Stimulated activated CD8-positive, alpha-beta memory T cell treated with anti-CD3 and anti-CD28 coated beads, Interleukin-7, amount 100 ng/mL, for 48 hours (primary cell): ENCODE measurements around the gene PHLDA2.
"Not testable (repeated sequence)": the region's sequence is repeated elsewhere in the genome, so short reads cannot be mapped to it uniquely, and the experiment has no call there.

Experiments used
- DNase-seq, 2 donors: peaks; one replicate each; pipeline ENCODE4 v3.0.0-alpha.2; 2020; ENCODE audit warnings: low read depth in 1 of 2; ENCODE audit errors: extremely low read depth in 1 of 2

Gene PHLDA2

DNA sequence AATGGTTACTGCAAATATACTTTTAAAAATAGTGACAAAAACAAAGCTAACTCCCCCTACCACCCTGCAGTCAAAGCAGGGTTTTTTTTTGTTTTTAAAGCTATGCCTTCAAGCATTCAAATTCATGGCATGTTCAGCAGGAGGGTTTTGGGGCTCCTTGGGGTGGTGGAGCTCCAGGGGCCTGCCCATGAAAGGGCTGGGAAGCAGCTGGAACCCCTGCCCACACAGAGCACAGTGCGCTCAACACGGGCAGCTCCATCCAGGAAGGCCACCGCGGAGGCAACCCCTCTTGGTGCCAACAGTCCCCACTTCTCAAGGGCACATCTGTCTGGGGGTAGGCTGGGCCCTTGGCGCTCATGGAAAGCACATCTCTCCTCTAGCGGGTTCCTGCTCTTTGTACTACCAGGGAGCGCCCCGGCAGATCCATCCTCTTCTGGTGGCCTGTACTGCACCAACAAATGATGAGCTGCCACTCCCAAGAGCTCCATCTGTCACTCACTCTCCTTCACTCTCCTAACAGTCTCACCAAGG lies 16.6 kb upstream of the PHLDA2 start:
- no peak for DNase-seq

DNA sequence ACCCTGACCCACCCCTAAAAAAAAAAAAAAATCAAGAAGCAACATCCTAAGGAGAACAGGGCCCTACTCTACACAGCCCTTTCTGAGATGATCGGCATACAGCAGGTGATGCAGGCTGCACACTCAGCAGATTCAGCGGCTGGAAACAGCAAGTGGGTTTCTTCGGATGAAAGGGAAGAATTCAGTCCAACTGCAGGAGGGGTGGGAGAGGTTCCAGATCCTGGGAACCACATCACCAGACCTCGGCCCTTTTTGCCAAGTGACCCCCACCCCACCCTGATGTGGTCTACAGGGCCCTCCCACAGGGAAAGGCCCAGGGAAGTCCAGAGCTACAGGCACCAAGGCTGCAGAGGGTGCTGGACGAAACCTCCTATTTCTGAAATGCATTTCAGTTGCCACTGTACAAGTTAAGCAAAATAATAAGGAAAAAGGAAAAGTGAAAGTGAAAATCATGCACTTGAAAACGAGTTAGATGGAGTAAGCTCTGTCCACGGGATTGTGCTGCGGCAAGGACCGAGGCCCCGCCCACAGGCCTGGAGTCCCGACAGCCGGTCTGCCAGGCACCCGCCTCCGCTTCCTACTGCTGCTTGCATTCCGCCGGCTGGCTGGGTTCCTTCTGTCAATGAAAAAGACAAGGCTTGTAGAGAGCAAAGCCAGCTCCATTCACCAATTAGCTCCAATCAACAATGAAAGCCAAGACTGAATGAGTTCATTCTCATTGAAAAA lies 16.0 kb upstream of the PHLDA2 start:
- no peak for DNase-seq

DNA sequence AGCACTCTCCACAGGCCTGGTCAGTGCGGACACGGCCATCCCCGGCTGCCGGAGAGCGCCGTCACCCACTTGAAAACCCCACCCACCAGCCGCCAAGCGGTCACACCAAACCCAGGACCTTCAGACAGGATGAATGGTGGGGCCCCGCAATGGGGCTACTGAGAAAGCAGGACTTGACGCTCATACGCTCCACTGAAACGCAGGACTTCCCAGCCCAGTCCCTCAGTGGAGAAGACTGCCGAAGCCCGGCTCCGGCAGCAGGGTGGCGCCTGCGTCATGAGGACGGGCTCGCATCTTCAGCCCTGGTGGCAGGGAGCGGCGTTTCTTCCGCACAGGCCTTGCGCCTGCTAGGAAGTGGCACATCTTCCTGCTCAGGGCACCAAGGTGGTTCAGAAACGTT lies 15.3 kb upstream of the PHLDA2 start:
- DNase-seq, result no peak

DNA sequence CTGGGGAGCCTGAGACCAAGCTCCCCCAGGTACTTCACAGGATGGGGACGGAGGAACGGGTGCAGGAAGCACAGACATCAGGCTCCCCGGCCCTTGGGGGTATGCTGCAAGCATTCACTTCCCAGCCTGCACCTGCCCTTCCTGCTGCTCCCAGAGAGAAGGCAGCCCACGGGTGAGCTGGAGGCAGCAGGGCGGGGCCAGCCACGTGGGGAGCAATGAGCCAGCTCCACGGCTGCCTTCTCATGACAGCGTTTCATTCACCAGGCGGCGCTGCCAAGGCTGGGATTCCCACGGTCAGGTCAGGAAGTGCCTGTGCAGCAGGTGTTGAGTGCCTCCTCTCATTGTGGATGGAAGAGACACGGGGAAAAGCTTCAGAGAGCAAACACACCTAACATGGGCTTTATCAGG lies 14.5 kb upstream of the PHLDA2 start:
- DNase-seq, result no peak

DNA sequence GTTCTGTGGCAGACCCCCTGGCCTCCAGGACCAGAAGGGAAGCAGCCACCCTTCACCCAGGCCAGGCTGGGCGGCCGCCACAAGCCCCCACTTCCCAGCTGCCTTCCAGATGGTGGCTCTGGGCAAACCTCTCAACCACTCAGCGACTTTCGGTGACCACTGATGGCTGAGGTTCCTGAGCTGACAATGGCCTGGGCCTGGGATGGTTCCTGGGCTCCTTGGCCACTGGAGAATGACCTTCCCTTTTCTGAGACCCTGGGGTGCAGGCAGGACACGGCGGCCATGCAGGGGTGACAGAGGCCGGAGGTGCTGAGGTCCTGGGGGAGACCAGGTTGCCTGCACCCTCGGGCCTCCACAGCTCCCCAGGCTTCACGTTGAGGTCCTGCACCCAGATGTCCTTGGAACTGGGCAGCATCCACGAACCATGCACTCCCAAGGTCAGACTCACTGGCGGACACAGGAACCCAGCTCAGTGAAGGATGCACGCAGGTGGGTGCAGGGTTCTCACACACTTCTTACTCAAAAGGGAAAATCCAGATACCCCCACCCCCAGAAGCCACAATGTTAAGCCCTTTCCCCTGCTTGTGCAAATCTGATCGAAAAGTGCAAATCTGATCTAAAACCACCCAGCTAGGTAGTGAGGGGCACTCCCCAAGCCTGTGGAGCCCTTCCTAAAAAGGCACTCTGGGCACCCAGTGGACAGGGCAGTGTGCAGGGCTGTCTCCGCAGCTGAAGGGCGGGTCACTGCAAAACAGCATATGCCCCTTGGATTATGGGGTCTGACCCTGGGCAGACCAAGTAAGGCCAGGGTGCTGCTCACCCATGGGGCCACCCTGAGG lies 13.9 kb upstream of the PHLDA2 start:
- DNase-seq, result no peak

DNA sequence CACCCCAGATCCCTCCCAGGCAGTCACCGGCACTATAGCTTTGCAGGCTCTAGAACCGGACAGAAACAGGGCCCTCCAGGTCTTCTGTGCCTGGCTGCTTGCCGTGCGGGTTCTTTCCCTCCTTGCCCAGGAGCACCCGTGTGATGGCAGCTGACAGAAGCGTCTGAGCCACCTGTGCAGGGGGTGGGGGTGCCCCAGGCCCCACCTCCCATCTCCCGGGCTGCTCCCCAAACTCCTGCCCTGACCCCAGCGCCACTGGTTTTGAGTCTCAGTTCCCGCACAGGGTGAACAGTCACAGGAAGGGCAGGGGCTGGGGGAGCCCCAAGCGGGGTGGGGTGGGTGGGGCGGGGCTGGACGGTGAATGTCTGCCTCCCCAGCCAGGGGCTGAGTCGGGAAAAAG lies 13.2 kb upstream of the PHLDA2 start:
- no peak for DNase-seq

DNA sequence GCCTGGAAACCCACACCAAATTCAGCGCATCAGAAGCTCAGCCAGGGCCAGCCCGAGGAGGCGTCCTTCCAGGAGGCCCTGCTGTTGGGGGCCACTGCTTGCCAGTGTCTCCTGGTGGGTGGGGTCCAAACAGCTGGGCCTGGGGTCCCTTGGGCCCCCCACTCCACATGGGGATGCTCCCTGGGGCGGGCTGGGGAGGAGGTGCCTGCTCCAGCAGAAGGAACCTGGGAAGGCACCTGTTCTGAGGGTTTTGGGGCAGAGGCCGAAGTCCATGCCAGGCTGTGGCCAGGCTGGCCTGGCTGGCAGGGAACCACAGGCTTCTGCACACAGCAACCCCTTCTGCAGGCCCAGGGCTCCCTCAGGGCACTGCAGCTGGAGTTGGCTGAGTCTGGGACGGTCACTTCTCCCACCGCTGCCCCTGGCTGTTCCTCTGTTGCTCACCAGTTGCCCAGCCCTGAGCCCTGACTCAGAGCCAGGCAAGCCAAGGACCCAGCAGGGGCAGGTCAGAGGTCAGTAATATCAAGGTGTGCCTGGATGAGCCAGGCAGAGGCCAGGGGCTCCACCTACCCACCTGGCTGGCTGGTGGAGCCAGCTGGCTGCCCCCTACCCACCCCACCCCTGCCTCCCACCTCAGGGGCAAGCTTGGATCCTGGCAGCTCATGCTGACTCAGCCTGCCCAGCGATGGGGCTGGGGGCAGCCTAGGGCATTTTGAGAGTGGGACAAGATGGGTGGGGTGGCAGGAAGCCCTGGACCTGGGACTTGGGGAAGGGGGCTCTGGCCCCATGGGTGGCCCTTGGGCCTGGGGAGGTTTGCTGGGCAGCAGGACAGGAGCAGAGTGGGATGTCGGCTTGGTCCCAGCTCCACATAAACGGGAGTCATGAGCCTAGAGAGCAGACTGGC lies 12.0 kb upstream of the PHLDA2 start:
- DNase-seq, result no peak

DNA sequence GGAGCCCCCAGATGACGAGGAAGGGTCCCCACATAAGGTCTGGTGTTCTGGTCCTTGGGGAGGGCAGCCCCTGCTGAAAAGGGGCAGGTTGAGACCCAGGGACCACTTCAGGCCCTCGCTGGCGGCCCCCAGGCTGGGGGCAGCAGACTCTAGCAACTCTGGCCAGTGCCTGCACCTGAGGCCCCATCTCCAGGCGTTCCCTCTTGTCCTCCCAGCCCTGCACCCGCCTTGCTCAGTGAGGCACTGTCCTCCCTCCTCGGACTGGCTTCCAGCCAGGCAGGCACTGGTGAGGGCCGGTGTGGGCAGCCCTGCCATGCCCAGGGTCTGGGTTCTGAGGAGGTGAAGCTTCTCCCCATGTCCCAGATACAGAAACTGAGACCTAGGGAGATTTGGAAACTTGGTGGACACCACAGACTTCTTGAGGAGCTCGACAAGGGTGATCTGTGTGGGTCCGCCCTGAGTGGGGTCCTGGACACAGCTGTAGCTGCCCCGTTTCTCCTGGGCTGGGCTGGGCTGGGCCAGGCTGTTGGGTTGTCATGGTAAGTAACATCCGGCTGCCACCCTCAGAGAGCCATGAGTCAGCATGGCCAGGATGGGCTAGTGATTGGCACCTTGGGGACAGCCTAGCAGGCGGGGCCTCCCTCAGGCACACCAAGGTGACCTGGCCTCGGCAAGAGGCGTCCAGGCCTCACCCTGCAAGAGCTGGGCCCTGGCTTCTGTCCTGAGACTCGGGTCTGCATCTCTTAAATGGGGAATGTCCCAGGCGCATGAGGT lies 11.1 kb upstream of the PHLDA2 start:
- no peak for DNase-seq

DNA sequence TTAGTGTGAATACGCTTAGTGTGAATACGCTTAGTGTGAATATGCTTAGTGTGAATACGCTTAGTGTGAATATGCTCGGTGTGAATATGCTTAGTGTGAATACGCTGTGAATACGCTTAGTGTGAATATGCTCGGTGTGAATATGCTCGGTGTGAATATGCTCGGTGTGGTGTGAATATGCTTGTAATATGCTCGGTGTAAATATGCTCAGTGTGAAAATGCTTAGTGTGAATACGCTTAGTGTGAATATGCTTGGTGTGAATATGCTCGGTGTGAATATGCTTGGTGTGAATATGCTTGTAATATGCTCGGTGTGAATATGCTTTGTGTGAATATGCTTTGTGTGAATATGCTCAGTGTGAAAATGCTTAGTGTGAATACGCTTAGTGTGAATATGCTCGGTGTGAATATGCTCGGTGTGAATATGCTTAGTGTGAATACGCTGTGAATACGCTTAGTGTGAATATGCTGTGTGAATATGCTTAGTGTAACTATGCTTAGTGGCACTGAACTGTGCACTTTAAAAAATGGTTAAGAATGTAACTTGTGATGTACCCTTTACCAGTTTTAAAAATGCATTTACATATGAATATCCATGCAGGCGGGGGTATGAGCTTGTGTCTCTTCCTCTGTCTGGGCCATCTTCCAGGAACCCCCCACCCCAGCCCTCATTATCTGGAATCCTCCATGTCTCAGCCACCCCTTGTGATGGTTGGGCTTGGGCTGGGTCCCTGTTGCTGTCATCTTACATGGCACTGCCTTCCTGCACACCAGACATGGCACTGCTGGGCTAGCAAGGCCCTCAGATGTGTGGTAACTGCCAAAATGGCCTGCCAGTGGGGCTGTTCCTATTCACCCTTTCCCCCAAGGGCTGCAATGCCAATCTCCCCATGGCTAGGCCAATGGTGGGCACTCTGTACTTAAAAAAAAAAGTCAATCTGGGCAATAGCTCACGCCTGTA lies 9.5 kb upstream of the PHLDA2 start:
- not testable (repeated sequence) for DNase-seq

DNA sequence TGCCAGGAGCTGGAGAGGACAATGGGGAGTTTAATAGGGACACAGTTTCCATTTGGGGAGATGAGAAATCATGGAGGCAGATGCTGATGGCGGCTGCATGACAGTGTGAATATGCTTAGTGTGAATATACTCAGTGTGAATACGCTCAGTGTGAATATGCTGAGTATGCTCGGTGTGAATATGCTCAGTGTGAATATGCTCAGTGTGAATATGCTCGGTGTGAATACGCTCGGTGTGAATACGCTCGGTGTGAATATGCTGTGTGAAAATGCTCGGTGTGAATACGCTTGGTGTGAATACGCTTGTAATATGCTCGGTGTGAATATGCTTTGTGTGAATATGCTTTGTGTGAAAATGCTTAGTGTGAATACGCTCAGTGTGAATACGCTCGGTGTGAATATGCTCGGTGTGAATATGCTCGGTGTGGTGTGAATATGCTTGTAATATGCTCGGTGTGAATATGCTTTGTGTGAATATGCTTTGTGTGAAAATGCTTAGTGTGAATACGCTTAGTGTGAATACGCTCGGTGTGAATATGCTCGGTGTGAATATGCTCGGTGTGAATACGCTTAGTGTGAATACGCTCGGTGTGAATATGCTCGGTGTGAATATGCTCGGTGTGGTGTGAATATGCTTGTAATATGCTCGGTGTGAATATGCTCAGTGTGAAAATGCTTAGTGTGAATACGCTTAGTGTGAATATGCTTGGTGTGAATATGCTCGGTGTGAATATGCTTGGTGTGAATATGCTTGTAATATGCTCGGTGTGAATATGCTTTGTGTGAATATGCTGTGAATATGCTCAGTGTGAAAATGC lies 8.6 kb upstream of the PHLDA2 start:
- not testable (repeated sequence) for DNase-seq

DNA sequence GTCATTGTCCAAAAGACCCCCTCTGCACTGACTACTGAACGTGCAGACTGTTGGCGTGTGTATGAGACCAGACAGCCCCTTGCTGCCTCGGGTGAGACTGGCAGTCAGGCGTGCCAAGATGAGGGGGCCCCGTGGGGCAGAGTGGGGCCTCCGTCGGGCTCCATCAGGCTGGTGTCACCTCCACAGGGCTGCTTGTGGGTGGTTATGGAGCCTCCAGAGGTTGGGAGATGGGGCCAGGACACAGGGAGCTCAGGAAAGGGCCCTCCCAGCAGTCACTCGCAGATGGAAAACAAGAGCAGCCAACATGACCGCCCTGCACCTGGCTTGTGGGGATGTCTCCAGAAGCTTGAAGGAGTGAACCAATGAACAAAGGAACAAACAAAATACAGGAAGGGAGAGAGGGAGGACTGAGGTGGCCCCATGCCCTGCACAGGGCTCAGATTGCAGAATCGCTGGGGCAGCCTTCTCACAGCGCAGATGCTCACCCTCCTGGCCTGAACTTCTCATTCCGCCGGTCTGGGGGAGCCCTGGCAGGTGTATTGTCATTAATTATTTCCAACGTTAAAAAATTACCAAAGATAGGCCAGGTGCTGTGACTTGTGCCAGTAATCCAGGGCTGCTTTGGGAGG lies 5.5 kb upstream of the PHLDA2 start:
- no peak for DNase-seq

DNA sequence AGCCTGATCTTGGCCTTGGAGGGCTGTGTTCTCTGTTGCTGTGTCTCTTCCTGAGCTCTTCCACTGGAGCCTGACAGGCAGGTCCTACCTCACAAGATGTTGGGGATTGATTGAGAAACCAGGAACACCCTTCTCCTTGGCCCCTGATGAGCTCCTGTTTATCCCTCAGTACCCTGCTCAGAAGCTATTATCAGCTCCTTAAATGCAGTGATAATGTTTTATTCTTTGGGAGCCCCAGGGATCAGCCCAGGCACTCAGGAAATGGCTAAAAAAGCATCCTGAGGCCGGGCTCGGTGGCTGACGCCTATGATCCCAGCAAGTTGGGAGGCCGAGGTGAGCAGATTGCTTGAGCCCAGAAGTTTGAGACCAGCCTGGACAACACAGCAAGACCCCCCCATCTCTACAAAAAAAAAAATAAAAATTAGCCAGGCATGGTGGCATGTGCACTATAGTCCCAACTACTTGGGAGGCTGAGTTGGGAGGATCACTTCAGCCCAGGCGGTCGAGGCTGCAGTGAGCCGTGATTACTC lies 4.9 kb upstream of the PHLDA2 start:
- no peak for DNase-seq

DNA sequence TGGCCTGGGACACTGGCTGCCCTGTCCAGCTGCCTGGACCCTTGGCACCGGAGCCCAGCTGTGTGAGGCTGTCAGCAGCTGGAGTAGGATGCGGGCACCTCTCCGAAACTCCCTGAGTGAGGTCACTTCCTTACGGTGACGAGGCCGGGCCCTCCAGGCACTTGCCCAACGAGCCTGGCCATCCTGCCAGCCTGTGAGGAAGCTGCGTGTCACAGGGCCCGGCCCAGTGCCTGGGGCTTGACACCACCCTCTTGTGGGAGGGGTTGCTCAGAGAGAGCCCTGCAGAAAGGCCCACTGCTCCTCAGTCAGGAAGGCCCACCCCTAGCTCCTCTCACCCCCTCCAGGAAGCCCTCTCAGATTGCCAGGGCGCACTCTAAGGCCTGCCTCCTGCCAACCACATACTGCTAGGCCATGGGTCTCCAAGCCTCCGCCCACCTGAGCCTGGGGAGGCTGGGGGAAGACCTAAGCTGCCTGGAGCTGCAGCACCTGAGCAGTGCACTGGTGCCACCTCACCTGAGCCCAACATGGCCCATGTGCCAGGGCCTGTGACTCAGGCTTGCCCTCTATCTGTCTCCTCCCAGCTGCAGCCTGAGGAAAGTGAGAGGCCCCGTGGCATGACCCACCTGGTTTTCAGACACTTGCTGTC lies 4.3 kb upstream of the PHLDA2 start:
- peak; percentile 19 to 54 for DNase-seq

DNA sequence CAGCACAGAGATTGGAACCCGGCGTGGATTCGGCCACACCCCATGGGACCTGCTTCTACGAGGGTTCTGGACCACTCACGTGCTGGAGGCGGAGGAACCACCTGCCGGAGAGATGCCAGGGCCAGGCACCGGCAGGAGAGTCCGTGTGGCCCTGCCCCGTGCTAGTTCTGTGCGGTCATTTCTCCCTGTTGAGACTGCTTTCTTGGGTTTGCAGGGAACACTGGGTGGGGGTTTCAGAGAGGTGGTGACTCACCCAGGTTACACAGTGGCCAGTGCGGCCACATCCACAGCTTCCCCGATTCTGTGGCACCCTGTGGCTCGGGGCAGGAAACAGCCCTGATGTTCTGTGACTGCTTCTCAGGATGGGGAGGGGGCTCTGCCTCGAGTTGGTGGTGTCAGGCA lies 3.6 kb upstream of the PHLDA2 start:
- DNase-seq, result no peak

DNA sequence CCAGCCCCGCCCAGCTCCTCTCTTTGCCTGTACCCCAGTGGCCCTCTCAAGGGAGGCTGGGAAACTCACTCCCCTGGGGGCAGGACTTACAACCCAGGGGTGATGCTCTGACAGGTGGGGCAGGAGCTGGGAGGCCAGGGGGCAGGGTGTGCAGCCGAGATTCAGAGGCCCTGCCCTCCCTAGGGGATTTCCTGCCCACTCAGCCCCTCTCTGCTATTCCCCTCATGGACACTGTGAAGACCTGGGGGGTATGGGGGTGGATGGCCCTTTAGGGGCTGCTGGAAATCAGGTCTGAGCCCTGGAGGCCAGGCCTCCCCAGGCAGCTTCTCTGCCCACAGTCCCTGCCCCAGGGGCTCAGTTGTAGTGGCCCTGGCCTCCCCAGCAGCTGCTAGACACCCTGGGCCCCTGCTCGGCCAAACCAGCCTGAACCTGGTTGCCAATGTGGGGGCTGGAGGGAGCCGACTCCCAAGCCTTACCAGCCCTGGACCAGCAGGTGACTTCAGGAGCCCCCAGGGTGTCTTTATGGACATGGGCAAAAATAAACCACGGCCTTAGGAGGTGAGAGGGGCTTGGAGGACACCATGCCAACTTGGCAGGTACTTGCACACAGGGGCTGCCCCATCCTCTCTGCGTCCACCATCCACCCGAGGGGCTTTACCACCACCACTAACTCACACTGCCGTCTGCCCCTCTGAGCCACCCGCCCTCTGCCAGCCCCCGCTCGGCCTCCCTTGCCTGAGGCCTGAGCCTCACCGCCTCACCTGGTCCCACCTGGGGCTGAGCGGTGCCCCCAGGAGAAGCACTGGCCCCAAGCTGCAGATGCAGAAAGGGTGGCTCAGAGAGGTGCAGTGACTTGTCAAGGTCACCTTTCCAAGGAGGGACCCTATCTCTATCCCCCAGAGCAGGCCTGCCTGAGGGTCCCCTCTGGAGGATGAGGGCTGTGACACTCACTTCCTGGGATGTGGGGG lies 2.8 kb upstream of the PHLDA2 start:
- DNase-seq, result no peak

DNA sequence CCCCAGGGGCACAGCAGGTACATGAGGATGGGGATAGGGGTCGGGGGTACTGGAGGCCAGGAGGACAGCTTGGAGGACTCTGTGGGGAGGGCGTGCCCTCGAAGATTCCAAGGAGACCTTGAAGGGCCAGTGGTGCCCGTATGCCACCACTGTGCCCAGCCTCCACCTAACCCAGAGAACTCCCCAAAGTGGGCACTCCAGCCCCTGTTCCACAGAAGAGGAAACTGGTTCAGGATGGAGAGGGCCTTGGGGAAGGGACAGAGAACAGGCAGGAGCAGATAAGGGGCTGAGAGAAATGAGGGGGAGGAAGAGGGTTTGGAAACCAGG lies 2.2 kb upstream of the PHLDA2 start:
- DNase-seq, result no peak
